Muscle of leg (tissue), 11 donors: Measurements from ENCODE around the gene AFAP1. TPM values are rescaled to one million over a fixed set of nuclear protein-coding genes. Genes with fewer than 3 reads are reported as not detected.
A peak's percentile ranks its signal among the peaks of the same experiment; 100 is the strongest.

ENCODE experiments used
- DNase-seq: peaks from one replicate; pipeline ENCODE4 v3.0.0; 2013
- H3K27ac ChIP-seq: one replicate; pipeline ENCODE4 v1.5.1; 2013; ENCODE audit warnings: mild to moderate bottlenecking, low read length, control low read depth
- H3K27me3 ChIP-seq: one replicate; pipeline ENCODE4 v1.6.1; 2013; ENCODE audit warnings: low read length; ENCODE audit not compliant: control insufficient read depth, insufficient read depth
- H3K36me3 ChIP-seq: one replicate; pipeline ENCODE4 v1.6.1; 2013; ENCODE audit warnings: low read length; ENCODE audit not compliant: control insufficient read depth, insufficient read depth
- H3K4me1 ChIP-seq: one replicate; pipeline ENCODE4 v1.6.1; 2013; ENCODE audit warnings: low read length; ENCODE audit not compliant: control insufficient read depth, insufficient read depth
- H3K4me3 ChIP-seq: one replicate; pipeline ENCODE4 v1.5.1; 2013; ENCODE audit warnings: low read length, control low read depth
- H3K9me3 ChIP-seq: replicated peaks from 2 replicates; pipeline ENCODE4 v1.6.1; 2013; ENCODE audit warnings: low read depth, low read length; ENCODE audit not compliant: control insufficient read depth
- WGBS: methylation state at CpG from one replicate; pipeline ENCODE4 v1.1.5; 2013; ENCODE audit warnings: missing lambda C conversion rate; ENCODE audit not compliant: insufficient coverage; 5-methylcytosine and 5-hydroxymethylcytosine counted together
- polyA plus RNA-seq, 8 donors: library from polyadenylated mRNA; unstranded; fragments of 120-200 nt; gene quantifications; one replicate each; pipeline versions ENCODE4 v1.2.1 to v1.2.3, GENCODE V29; 2013; ENCODE audit warnings: inconsistent platforms in 1 of 8, low replicate concordance in 1 of 8; ENCODE audit not compliant: insufficient read length in 8 of 8, insufficient read depth in 1 of 8
- total RNA-seq: library from RNA; stranded (reverse); fragments of 120-200 nt; gene quantifications from one replicate; pipeline ENCODE4 v1.2.4, GENCODE V29; 2013

Gene AFAP1
- total and polyA plus RNA-seq, 9 donors, result 21.9 to 43.0 (median 34.3) TPM

DNA sequence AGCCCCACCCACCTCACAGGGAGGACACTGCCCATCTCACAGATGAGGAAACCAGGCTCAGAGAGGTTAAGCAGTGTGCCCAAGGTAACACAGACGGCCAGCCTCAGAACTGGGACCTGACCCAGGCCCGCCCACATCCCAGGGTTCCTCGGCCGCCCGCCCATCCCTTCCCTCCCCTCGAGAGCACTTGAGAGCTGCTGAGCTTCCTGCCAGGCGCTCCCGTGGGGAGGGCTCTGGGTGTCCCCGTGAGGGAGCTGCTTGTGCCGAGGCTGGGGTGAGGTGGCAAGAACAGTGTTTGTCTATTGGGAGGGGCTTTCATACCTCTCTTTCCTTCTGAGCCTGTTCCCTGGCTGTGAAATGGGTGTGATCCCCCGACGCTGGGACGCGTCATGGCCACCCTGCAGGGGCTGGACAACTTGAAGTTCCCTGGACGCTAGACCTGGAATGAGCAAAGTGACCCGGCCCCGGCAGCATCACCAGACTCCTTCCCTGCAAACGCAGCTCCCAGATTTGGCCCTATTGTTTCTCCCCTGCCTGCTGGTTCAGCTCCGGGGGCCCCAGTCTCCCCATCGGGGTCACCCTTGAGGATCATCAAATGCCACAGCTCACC, 204.9 kb downstream of the AFAP1 start:
- Histone ChIP-seq H3K9me3 (peaks cover 4% of the 10 kb centered on the region), H3K27me3 (peaks cover 2% of the 10 kb centered on the region), H3K4me1 (no peaks in the 10 kb centered on the region), H3K4me3 (no peak overlapping the region), H3K27ac (no peak overlapping the region), H3K36me3 (peaks cover 16% of the 10 kb centered on the region)
- DNase-seq, result no peak
- 75% methylated on average over 13 of the region's 20 CpGs for WGBS

DNA sequence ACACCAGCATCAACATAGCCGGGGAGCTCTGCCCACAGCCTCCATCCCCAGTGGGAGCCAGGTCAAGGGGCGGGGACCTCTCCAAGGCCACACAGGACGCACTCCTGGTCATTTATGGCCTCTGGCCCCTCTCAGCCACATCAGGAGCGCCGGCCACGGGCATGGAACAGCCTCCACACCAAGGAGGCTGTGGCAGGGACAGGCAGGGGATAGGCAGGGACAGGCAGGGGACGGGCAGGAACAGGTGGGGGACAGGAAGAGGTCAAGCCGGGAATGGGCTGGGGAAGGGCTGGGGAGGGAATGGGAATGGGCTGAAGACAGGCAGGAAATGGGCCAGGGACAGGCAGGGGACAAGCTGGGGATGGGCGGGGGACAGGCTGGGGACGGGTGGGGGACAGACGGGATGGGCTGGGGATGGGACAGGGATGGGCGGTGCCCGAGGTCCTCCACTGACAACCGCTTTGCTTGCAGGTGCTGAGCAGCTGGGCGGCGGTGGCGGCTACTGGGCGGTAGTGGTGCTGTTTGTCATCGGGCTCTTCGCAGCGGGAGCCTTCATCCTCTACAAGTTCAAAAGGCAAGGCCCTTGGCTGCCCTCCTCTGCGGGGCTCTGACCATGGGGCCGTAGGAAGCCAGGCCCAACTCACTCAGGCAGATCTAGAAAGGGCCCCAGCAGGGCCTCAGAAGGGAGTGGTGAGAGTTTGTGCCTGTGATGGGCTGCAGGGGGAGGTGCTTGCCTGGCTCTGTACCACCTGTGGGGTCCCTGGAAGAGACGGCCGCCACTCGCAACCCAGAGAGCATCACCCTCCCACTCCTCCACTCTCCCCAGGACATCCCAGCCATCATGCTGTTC, 205.6 kb downstream of the AFAP1 start:
- Histone ChIP-seq H3K9me3 (peaks cover 4% of the 10 kb centered on the region), H3K36me3 (peaks cover 16% of the 10 kb centered on the region), H3K4me1 (no peaks in the 10 kb centered on the region), H3K4me3 (no peak overlapping the region), H3K27ac (no peak overlapping the region), H3K27me3 (peaks cover 2% of the 10 kb centered on the region)
- no peak for DNase-seq
- WGBS, result 74% methylated on average over 9 of the region's 26 CpGs

DNA sequence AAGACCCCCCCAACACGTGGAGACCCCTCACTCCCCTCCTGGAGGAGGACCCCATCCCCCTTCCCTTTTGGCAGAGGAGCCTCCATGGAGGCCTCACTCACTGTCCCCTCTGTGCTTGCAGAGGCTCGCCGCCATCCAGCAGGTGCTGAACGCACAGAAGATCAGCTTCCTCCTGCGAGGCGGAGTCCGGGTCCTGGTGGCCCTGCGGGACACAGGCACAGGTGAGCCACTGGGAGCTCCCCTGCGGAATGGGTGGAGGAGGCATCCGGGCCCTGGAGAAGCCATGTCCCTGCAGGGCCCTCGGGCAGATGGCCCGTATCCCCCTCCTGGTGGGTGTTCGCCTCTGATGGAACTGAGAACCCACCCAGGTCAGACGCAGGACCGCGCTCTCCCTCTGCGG, 206.5 kb downstream of the AFAP1 start:
- 85% methylated on average over 16 of the region's 17 CpGs for WGBS
- H3K27ac ChIP-seq, result no peak overlapping the region
- H3K4me3 ChIP-seq, result no peak overlapping the region
- H3K9me3 ChIP-seq, result peaks cover 4% of the 10 kb centered on the region
- no peak for DNase-seq
- H3K27me3 ChIP-seq, result peaks cover 2% of the 10 kb centered on the region
- peaks cover 12% of the 10 kb centered on the region for H3K36me3 ChIP-seq
- H3K4me1 ChIP-seq, result no peaks in the 10 kb centered on the region

DNA sequence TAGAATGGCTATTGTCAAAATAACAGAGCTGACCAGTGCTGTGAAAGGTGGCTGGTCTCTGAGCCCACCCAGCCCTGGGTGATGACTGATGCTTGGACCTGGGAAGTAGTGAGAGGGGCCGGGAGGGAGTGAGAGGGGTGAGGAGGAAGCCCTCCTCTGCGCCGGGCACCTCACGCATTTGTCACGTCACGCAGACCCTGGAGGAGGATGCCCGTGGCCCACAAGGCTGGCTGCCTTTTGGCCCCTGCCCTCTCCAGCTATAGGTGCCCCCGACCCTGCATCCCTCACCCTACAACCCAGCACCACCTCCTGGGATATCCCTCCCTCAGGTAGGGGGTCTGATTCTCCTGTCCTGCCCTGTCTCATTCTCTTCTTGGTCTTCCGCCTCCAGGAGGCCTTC, 207.4 kb downstream of the AFAP1 start:
- Histone ChIP-seq H3K4me1 (no peaks in the 10 kb centered on the region), H3K36me3 (peaks cover 4% of the 10 kb centered on the region), H3K4me3 (no peak overlapping the region), H3K9me3 (no peaks in the 10 kb centered on the region), H3K27me3 (peaks cover 2% of the 10 kb centered on the region), H3K27ac (no peak overlapping the region)
- DNase-seq, result no peak
- WGBS, result no CpG with 5 or more reads among the region's 9 CpGs

DNA sequence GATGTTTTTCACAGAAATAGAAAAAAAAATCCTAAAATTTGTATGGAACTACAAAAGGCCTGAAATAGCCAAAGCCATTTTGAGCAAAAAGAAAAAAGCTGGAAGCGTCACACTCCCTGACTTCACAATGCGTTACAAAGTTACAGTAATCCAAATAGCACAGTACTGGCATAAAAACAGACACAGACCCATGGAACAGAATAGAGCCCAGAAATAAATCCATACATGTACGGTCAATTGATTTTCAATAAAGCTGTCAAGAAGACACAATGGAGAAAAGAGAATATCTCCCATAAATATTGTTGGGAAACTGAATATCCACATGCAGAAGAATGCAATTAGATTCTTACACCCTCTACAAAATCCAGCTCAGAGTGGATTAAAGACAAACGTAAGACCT, 208.2 kb downstream of the AFAP1 start:
- no CpG with 5 or more reads among the region's 4 CpGs for WGBS
- H3K4me1 ChIP-seq, result no peaks in the 10 kb centered on the region

DNA sequence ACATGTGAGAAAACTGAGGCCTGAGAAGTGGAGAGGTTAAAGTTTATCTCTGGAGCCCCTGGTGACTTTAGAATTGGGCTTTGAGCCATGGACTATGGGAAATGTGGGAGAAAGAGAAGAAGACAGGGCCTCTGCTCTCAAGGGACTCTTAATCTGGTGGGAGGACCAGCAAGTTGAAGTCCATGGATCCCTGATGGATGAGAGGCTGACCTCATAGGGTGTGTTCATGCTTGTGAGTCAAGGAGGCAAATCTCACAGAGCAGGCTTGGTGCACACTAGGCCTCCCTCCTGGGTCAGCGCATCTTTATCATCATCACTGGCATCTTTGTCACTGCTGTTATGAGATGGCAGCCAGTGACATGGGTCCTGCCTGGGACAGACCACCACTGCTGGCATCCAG, 211.9 kb downstream of the AFAP1 start:
- Histone ChIP-seq H3K4me3 (no peak overlapping the region), H3K27ac (no peak overlapping the region), H3K9me3 (no peaks in the 10 kb centered on the region), H3K36me3 (no peaks in the 10 kb centered on the region), H3K4me1 (peaks cover 3% of the 10 kb centered on the region), H3K27me3 (no peaks in the 10 kb centered on the region)
- DNase-seq, result no peak
- 100% methylated on average over 1 of the region's 1 CpG for WGBS

More for the DNA sequence above, 208.2 kb downstream of the AFAP1 start:
- no peak for DNase-seq
- H3K4me3 ChIP-seq, result no peak overlapping the region
- H3K27me3 ChIP-seq, result peaks cover 2% of the 10 kb centered on the region
- no peaks in the 10 kb centered on the region for H3K9me3 ChIP-seq
- H3K36me3 ChIP-seq, result peaks cover 4% of the 10 kb centered on the region
- no peak overlapping the region for H3K27ac ChIP-seq

DNA sequence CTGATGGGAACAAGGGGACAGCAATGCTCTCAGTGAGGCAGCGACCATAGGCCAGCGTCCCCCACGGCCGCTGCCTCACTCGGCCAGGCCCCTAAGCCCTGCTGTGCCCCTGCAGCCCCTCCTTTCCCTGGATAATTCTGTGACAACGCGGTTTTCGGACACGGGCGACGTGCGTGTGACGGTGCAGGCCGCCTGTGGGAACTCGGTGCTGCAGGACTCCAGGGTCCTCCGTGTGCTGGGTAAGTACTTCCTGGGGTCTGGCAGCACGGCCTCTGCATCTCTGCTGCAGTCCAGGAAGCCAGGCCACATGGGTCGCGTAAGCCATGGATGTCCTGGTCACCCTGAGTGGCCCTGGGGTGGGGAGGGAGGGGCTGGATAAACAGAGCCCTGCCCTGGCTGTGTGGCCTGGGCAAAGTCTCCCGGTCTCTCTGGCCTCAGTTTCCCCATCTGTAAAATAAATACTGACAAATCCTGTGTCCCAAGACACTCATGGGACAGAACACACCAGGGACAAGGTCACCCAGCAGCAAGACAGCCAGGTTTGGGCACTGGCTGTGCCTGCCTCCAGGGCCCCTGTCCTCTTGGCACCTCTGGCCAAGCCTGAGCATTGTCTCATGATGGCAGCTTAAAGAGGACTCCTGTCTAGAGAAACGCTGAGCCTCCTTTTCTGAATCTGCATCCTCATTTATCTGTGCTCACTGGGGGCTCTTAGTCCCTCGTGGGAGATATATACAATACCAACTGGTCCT, 212.8 kb downstream of the AFAP1 start:
- Histone ChIP-seq H3K4me1 (peaks cover 5% of the 10 kb centered on the region), H3K27me3 (peaks cover 2% of the 10 kb centered on the region), H3K36me3 (no peaks in the 10 kb centered on the region), H3K4me3 (no peak overlapping the region), H3K27ac (no peak overlapping the region), H3K9me3 (no peaks in the 10 kb centered on the region)
- 84% methylated on average over 12 of the region's 22 CpGs for WGBS
- no peak for DNase-seq

DNA sequence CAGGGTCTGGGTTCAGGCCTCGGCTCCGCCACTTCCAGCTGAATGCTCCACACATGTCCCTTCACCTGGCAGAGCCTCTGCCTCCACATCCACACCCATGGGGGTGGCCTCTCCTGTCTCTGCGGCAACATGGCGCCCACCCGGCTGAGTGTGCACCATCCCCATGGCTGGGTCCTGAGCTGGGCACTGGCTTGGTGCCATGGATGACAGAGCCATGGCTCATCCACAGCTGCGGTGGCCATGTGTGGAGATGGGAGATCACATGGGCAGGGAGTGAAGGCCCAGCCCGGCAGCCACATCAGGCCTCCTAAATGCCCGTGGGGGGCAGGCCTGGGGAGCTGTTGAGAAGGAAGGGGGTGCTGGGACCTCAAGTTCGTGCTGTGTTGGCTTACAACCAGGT, 213.7 kb downstream of the AFAP1 start:
- H3K9me3 ChIP-seq, result no peaks in the 10 kb centered on the region
- H3K36me3 ChIP-seq, result no peaks in the 10 kb centered on the region
- no peak overlapping the region for H3K4me3 ChIP-seq
- H3K4me1 ChIP-seq, result peaks cover 5% of the 10 kb centered on the region
- H3K27ac ChIP-seq, result no peak overlapping the region
- peaks cover 4% of the 10 kb centered on the region for H3K27me3 ChIP-seq
- DNase-seq, result no peak
- WGBS, result 93% methylated on average over 4 of the region's 9 CpGs

DNA sequence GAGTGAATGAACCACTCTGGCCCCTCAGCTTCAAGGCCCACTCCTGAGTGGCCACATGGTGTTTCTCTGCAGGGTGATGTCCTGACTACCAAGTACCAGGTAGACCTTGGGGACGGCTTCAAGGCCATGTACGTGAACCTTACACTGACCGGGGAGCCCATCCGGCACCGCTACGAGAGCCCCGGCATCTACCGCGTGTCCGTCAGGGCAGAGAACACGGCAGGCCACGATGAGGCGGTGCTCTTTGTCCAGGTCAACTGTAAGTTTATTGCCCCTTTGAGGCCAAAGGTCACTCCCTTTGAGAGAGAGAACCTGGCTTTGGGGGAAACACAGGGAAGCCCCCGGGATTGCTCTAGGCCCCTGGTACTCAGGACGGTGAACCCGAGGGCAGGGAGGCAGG, 216.0 kb downstream of the AFAP1 start:
- no peak for DNase-seq
- Histone ChIP-seq H3K9me3 (no peaks in the 10 kb centered on the region), H3K4me3 (no peak overlapping the region), H3K27ac (no peak overlapping the region), H3K4me1 (peaks cover 12% of the 10 kb centered on the region), H3K27me3 (peaks cover 21% of the 10 kb centered on the region), H3K36me3 (no peaks in the 10 kb centered on the region)
- 98% methylated on average over 16 of the region's 16 CpGs for WGBS

DNA sequence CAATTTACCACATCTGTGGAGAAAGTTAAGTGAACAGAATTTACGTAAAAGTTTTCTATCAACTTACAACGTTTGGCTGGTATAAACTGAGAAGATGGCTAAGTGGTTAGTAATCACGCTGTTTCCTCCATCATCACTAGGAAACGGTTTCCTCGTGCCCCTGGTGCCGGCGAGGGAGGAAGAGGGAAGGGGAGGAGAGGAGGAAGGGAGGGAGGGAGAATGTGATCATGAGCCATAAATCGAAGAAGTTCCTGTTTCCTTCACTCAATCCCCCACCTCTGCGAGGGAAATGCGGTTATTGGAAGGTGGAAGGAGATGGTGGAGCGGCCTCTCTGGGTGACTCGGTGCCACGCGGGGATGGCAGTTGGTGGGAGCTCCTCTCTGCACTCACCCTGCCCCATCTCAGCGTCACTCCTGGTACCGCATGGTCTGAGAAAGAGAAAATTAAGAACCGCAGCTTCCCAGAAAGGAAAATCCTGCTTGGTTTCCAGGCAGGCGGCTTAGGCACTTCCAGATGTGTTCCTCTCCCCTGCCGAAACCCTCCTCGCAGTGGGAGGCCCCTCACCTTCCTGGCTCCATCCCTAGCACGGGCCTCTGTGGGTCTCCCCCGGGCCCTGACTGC, 216.8 kb downstream of the AFAP1 start:
- DNase-seq, result peak; percentile 46
- Histone ChIP-seq H3K27ac (no peak overlapping the region), H3K9me3 (no peaks in the 10 kb centered on the region), H3K27me3 (peaks cover 21% of the 10 kb centered on the region), H3K4me3 (no peak overlapping the region), H3K36me3 (no peaks in the 10 kb centered on the region), H3K4me1 (peaks cover 12% of the 10 kb centered on the region)
- 22% methylated on average over 8 of the region's 22 CpGs for WGBS
